Right atrium auricular region (tissue), 2 donors: Measurements from ENCODE around the gene PIK3R1. TPM values are rescaled to one million over a fixed set of nuclear protein-coding genes. Genes with fewer than 3 reads are reported as not detected.

Experiments used
- DNase-seq: peaks from one replicate; pipeline ENCODE4 v3.0.0-alpha.2; 2019; ENCODE audit warnings: low spot score
- H3K27ac ChIP-seq, 2 donors: fragments of 200-600 bp; sonication (generic); 1 replicate in 1 of 2; 2 replicates in 1 of 2; pipeline ENCODE4 v1.5.1; 2016 to 2019
- H3K27me3 ChIP-seq, 2 donors: fragments of 200-600 bp; sonication (generic); one replicate each; pipeline versions ENCODE4 v1.5.1 to v1.6.0; 2017 to 2019
- H3K36me3 ChIP-seq: fragments of 200-600 bp; sonication (generic); one replicate; pipeline ENCODE4 v1.5.1; 2016
- H3K4me1 ChIP-seq, 2 donors: fragments of 200-600 bp; sonication (generic); one replicate each; pipeline versions ENCODE4 v1.5.1 to v1.6.0; 2017 to 2019
- H3K4me3 ChIP-seq, 2 donors: fragments of 200-600 bp; sonication (generic); 1 replicate in 1 of 2; 2 replicates in 1 of 2; pipeline ENCODE4 v1.5.1; 2017 to 2019; ENCODE audit warnings: mild to moderate bottlenecking in 1 of 2, moderate library complexity in 1 of 2
- H3K9me3 ChIP-seq, 2 donors: fragments of 200-600 bp; sonication (generic); one replicate each; pipeline ENCODE4 v1.5.1; 2019
- CTCF ChIP-seq, 2 donors: fragments of 200-600 bp; sonication (generic); IDR thresholded peaks; one replicate each; pipeline ENCODE4 v1.5.1; 2019; ENCODE audit warnings: antibody characterized with exemption in 2 of 2
- total RNA-seq, 2 donors: library from RNA; depleted of rRNA; stranded (reverse); fragments of >200 nt; gene quantifications; one replicate each; pipeline ENCODE4 v1.1.0, GENCODE V29; 2016

PIK3R1 gene
- total RNA-seq, 2 donors from 2014 or later, result 87.0 to 91.1 TPM

GRCh38 chr5:68180121-68181038 is 35.2 kb upstream of the PIK3R1 start:
- no peaks in the 10 kb centered on the region for H3K27me3 ChIP-seq
- H3K27ac ChIP-seq, result no peak overlapping the region
- no peak for TF ChIP-seq CTCF (IDR thresholded peaks at IDR 0.05)
- DNase-seq, result no peak
- H3K36me3 ChIP-seq, result no peaks in the 10 kb centered on the region
- H3K9me3 ChIP-seq, result no peaks in the 10 kb centered on the region
- H3K4me3 ChIP-seq, result no peak overlapping the region
- H3K4me1 ChIP-seq, result no peaks in the 10 kb centered on the region

GRCh38 chr5:68181039-68181599 is 34.4 kb upstream of the PIK3R1 start:
- no peaks in the 10 kb centered on the region for H3K36me3 ChIP-seq
- H3K4me3 ChIP-seq, result no peak overlapping the region
- TF ChIP-seq CTCF (IDR thresholded peaks at IDR 0.05), result no peak
- no peaks in the 10 kb centered on the region for H3K9me3 ChIP-seq
- no peak for DNase-seq
- H3K4me1 ChIP-seq, result no peaks in the 10 kb centered on the region
- no peaks in the 10 kb centered on the region for H3K27me3 ChIP-seq
- no peak overlapping the region for H3K27ac ChIP-seq

GRCh38 chr5:68182094-68182493 is 33.5 kb upstream of the PIK3R1 start:
- H3K27ac ChIP-seq, result no peak overlapping the region
- no peak overlapping the region for H3K4me3 ChIP-seq
- H3K4me1 ChIP-seq, result no peaks in the 10 kb centered on the region
- no peaks in the 10 kb centered on the region for H3K27me3 ChIP-seq
- no peak for DNase-seq
- H3K36me3 ChIP-seq, result no peaks in the 10 kb centered on the region
- no peaks in the 10 kb centered on the region for H3K9me3 ChIP-seq
- no peak for TF ChIP-seq CTCF (IDR thresholded peaks at IDR 0.05)

- no peak for TF ChIP-seq CTCF (IDR thresholded peaks at IDR 0.05)
- DNase-seq, result no peak
- H3K4me3 ChIP-seq, result no peak overlapping the region
- H3K27ac ChIP-seq, result no peak overlapping the region
- no peaks in the 10 kb centered on the region for H3K9me3 ChIP-seq
- H3K36me3 ChIP-seq, result no peaks in the 10 kb centered on the region
- no peaks in the 10 kb centered on the region for H3K27me3 ChIP-seq
- H3K4me1 ChIP-seq, result no peaks in the 10 kb centered on the region
These were observed 33.0 kb upstream of the PIK3R1 start for GRCh38 chr5:68182534-68182933.

GRCh38 chr5:68187268-68188055 is 28.1 kb upstream of the PIK3R1 start:
- Histone ChIP-seq H3K27ac (peak overlapping the region; percentile 67 to 69), H3K4me3 (peak overlapping the region in 1 of 2 donors; percentile 34), H3K27me3 (no peaks in the 10 kb centered on the region), H3K4me1 (peaks cover 0 to 4% of the 10 kb centered on the region in 2 donors), H3K9me3 (no peaks in the 10 kb centered on the region), H3K36me3 (no peaks in the 10 kb centered on the region)
- TF ChIP-seq CTCF (IDR thresholded peaks at IDR 0.05), result no peak
- no peak for DNase-seq
